IPS-18c (cell line): ENCODE data around the gene MMP23B.
"Not testable (repeated sequence)": the region's sequence is repeated elsewhere in the genome, so short reads cannot be mapped to it uniquely, and the experiment has no call there.

Experiments used
- H3K4me3 ChIP-seq: 2 replicates; pipeline ENCODE4 v1.7.0; 2013; ENCODE audit warnings: low read depth, mild to moderate bottlenecking, low read length, moderate library complexity; ENCODE audit not compliant: insufficient read depth
- H3K9me3 ChIP-seq: one replicate; pipeline ENCODE4 v1.6.1; 2013; ENCODE audit warnings: mild to moderate bottlenecking, low read length, moderate library complexity; ENCODE audit not compliant: control insufficient read depth, insufficient read depth

MMP23B gene

GRCh38 chr1:1671365-1672119, 39.6 kb downstream of the MMP23B start:
- Histone ChIP-seq H3K4me3 (no peak overlapping the region), H3K9me3 (no peaks in the 10 kb centered on the region)

- H3K4me3 ChIP-seq: no peak overlapping the region
- H3K9me3 ChIP-seq: no peaks in the 10 kb centered on the region
Measured at GRCh38 chr1:1672181-1672965, 40.4 kb downstream of the MMP23B start.

DNA sequence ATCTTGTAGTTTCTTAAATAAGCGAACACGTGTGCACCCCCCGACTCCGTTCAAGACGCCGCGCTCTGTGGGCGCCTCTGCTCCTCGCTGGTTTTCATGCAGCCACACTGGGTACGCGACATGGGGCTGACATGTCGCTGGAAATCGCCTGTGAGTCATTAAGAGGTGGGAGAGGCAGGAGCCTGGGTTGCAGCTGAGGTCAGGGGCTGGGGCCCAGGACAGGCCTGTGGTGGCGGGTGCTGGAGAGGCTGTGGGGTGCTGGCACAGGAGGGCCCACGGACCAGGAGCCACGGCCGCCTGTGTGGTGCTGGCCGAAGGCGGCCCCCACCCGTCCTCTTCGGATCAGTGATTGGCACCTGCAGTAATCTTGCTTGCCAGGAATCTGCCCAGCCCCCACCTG, 42.8 kb downstream of the MMP23B start:
- H3K4me3 ChIP-seq, H3K9me3 ChIP-seq: not testable (repeated sequence)

DNA sequence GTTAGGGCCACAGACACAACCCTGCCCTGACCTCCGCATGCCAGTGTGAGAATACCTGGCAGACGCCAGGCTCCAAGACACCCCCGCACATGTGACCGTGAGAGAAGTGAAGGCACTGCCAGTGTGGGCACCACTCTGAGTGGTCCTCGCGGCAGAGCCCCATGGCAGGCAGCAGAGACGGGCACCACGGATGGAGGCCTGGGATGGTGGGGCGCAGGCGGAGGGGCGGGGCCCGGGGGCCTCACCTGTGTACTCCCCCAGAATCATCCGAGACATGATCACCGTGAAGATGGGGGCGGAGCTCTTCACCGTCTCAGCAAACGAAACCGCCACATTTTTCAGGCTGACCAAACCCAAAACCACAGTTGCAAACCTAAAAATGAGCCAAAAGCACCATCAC, 43.2 kb downstream of the MMP23B start:
- not testable (repeated sequence) for H3K4me3 ChIP-seq, H3K9me3 ChIP-seq

- H3K9me3 ChIP-seq, H3K4me3 ChIP-seq: not testable (repeated sequence)
Measured at GRCh38 chr1:1676087-1676486, 44.1 kb downstream of the MMP23B start.

GRCh38 chr1:1677718-1678580, 46.0 kb downstream of the MMP23B start:
- no peak overlapping the region for H3K4me3 ChIP-seq

DNA sequence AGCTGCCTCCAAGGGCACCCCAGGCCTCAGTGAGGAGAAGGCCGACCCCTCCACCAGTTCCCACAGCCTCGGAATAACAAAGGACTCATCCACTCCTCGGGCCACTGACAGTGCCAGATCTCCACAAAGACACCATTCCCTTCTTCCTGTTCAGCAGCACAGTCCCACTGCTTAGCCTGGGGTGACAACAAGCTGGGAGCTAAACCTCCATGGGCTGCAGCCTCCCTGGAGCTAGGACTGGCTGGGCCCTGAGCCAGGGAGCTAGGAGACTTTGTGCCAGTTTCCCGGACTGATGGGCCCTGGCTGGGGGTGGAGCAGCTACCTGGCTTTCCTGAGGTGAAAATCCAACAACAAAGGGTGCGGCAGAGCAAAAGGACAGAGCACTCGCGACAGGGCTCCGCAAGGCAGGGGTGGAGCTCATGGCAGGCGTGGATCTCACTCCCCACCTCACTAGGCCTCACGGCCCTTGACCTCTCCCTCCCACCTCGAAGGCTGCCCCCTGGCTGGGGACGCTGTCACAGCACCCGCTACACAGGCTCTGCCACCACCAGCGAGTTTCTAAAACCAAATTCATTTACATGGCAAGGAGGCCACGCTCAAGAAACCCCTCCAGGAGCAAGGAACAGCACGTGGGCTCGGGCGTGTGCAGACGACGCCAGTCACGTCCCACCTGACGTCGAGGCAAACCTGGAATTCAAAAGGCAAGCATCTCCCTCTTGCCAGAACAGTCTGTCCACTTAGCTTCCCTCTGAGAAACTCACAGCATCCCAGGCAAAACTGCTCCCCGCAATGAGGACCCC, 46.8 kb downstream of the MMP23B start:
- H3K4me3 ChIP-seq: no peak overlapping the region
- H3K9me3 ChIP-seq: no peaks in the 10 kb centered on the region

More at GRCh38 chr1:1677718-1678580, 46.0 kb downstream of the MMP23B start:
- H3K9me3 ChIP-seq: no peaks in the 10 kb centered on the region

DNA sequence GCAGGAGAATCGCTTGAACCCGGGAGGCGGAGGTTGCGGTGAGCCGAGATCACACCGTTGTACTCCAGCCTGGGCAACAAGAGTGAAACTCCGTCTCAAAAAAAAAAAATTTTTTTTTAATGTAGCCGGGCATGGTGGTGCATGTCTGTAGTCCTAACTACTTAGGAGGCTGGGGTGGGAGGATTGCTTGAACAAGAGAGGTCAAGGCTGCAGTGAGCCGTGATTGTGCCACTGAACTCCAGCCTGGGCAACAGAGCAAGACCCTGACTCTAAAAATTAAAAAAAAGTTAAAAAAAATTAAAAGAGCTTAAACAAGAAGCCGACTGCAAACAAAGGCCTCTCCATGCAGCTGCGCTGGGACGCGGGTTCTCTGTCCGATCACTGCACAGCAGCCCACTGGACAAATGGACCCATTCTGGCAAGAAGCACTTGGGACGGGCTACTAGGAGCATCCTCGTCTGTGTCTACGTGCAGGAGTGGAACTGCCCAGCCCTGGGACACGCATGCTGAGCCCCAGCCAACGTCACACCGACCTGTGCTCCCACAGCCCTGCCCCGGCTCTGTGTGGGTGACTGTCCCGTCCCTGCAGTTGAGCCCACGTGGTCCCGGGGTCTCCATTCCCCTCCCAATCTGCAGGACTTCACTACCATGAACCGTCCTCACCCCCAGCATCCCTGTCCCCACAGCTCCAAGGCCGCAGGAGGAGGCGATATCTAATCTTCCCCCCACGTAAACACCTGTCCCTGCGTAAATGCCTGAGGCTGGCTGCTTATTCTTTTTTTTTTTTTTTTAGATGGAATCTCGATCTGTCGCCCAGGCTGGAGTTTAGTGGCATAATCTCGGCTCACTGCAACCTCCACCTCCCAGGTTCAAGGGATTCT, 48.3 kb downstream of the MMP23B start:
- Histone ChIP-seq H3K4me3 (no peak overlapping the region), H3K9me3 (no peaks in the 10 kb centered on the region)

DNA sequence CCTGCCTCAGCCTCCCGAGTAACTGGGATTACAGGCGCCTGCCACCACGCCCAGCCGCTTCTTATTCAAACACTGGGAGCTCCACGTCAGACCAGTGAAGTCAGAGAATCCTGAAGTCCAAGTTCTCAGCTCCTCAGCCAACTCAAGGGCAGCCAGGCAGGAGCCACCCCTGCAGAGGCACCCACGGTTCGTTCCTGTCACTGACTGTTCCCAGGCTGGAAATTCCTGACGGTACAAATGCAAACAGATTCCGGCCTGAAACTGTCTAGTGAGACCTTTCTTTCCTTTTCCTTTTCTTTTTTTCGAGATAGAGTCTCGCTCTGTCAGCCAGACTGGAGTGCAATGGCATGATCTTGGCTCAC, 48.9 kb downstream of the MMP23B start:
- Histone ChIP-seq H3K9me3 (no peaks in the 10 kb centered on the region), H3K4me3 (no peak overlapping the region)

GRCh38 chr1:1683104-1683905, 51.3 kb downstream of the MMP23B start:
- Histone ChIP-seq H3K4me3 (no peak overlapping the region), H3K9me3 (no peaks in the 10 kb centered on the region)
